ENCODE results near the gene DPYD. TPM values are rescaled to one million over a fixed set of nuclear protein-coding genes. Genes with fewer than 3 reads are reported as not detected.

DPYD gene
- total and polyA plus RNA-seq, 9 donors: 17.2 to 45.9 (median 38.7) TPM

- no peak overlapping the region for H3K27ac ChIP-seq
- H3K27me3 ChIP-seq: no peaks in the 10 kb centered on the region
- no peak for TF ChIP-seq EP300 (IDR thresholded peaks at IDR 0.05)
- no peak for TF ChIP-seq POLR2A (IDR thresholded peaks at IDR 0.05)
- TF ChIP-seq CTCF (IDR thresholded peaks at IDR 0.05): no peak
- no peaks in the 10 kb centered on the region for H3K36me3 ChIP-seq
- no peak for DNase-seq
- H3K4me3 ChIP-seq: no peak overlapping the region
- no peaks in the 10 kb centered on the region for H3K4me1 ChIP-seq (ENCODE audit: insufficient read depth)
- intact Hi-C loops (cut with DNase I): no loop called here
- no peaks in the 10 kb centered on the region for H3K9me3 ChIP-seq
Measured at GRCh38 chr1:97461782-97462181, 459.1 kb downstream of the DPYD start.

GRCh38 chr1:97457446-97458089 is 463.3 kb downstream of the DPYD start:
- H3K4me1 ChIP-seq (ENCODE audit: insufficient read depth): no peaks in the 10 kb centered on the region
- no peak for TF ChIP-seq EP300 (IDR thresholded peaks at IDR 0.05)
- no peak for TF ChIP-seq POLR2A (IDR thresholded peaks at IDR 0.05)
- no peak for TF ChIP-seq CTCF (IDR thresholded peaks at IDR 0.05)
- no peaks in the 10 kb centered on the region for H3K27me3 ChIP-seq
- H3K36me3 ChIP-seq: no peaks in the 10 kb centered on the region
- no peak for DNase-seq
- H3K9me3 ChIP-seq: no peaks in the 10 kb centered on the region
- 53 to 56% (median 55%) methylated on average over 7 of the region's 7 CpGs for WGBS, 3 donors
- H3K27ac ChIP-seq: no peak overlapping the region
- no peak overlapping the region for H3K4me3 ChIP-seq
- intact Hi-C loops (cut with DNase I): no loop called here

- Histone ChIP-seq H3K4me1 (ENCODE audit: insufficient read depth) (no peaks in the 10 kb centered on the region), H3K9me3 (no peaks in the 10 kb centered on the region), H3K4me3 (no peak overlapping the region), H3K27ac (no peak overlapping the region), H3K27me3 (no peaks in the 10 kb centered on the region), H3K36me3 (no peaks in the 10 kb centered on the region)
- intact Hi-C loops (cut with DNase I): no loop called here
- WGBS, 3 donors: 91 to 96% (median 92%) methylated on average over 2 of the region's 2 CpGs
- TF ChIP-seq POLR2A (IDR thresholded peaks at IDR 0.05) (no peak), CTCF (IDR thresholded peaks at IDR 0.05) (no peak), EP300 (IDR thresholded peaks at IDR 0.05) (no peak)
- DNase-seq: no peak
Measured at GRCh38 chr1:97451944-97452343, 468.9 kb downstream of the DPYD start.

GRCh38 chr1:97451046-97451826 is 469.6 kb downstream of the DPYD start:
- DNase-seq: no peak
- Histone ChIP-seq H3K27ac (no peak overlapping the region), H3K9me3 (no peaks in the 10 kb centered on the region), H3K27me3 (no peaks in the 10 kb centered on the region), H3K4me1 (ENCODE audit: insufficient read depth) (no peaks in the 10 kb centered on the region), H3K4me3 (no peak overlapping the region), H3K36me3 (no peaks in the 10 kb centered on the region)
- TF ChIP-seq POLR2A (IDR thresholded peaks at IDR 0.05) (no peak), EP300 (IDR thresholded peaks at IDR 0.05) (no peak), CTCF (IDR thresholded peaks at IDR 0.05) (no peak)
- WGBS, 3 donors: 86 to 88% (median 87%) methylated on average over 7 of the region's 7 CpGs
- intact Hi-C loops (cut with DNase I): no loop called here

Data from ovary (tissue), 9 donors.